Parathyroid adenoma (tissue), 2 donors: ENCODE measurements around the gene ZNF532.
"Not testable (repeated sequence)": the region's sequence is repeated elsewhere in the genome, so short reads cannot be mapped to it uniquely, and the experiment has no call there.

Experiments used
- H2AFZ ChIP-seq: fragments of 300-600 bp; sonication (generic); one replicate; pipeline ENCODE4 v1.7.0; 2017; ENCODE audit warnings: antibody characterized with exemption, mild to moderate bottlenecking
- H3K27ac ChIP-seq: fragments of 300-600 bp; sonication (generic); one replicate; pipeline ENCODE4 v1.7.0; 2017
- H3K27me3 ChIP-seq: fragments of 300-600 bp; sonication (generic); one replicate; pipeline ENCODE4 v1.7.0; 2017; ENCODE audit warnings: low read length; ENCODE audit not compliant: control insufficient read depth, insufficient read depth
- H3K36me3 ChIP-seq: fragments of 300-600 bp; sonication (generic); one replicate; pipeline ENCODE4 v1.7.0; 2017; ENCODE audit warnings: low read length; ENCODE audit not compliant: control insufficient read depth, insufficient read depth
- H3K4me1 ChIP-seq: fragments of 300-600 bp; sonication (generic); one replicate; pipeline ENCODE4 v1.7.0; 2017; ENCODE audit warnings: control low read depth
- H3K4me2 ChIP-seq: fragments of 300-600 bp; sonication (generic); one replicate; pipeline ENCODE4 v1.7.0; 2017; ENCODE audit warnings: low read length
- H3K4me3 ChIP-seq: fragments of 300-600 bp; sonication (generic); one replicate; pipeline ENCODE4 v1.7.0; 2017; ENCODE audit warnings: low read depth, low read length
- H3K79me2 ChIP-seq: fragments of 300-600 bp; sonication (generic); one replicate; pipeline ENCODE4 v1.7.0; 2017; ENCODE audit warnings: control low read depth
- H3K9ac ChIP-seq: fragments of 300-600 bp; sonication (generic); one replicate; pipeline ENCODE4 v1.7.0; 2017; ENCODE audit warnings: mild to moderate bottlenecking
- H3K9me3 ChIP-seq: fragments of 300-600 bp; sonication (generic); one replicate; pipeline ENCODE4 v1.7.0; 2017; ENCODE audit warnings: low read length; ENCODE audit not compliant: control insufficient read depth
- CTCF ChIP-seq: fragments of 300-600 bp; sonication (generic); IDR thresholded peaks from one replicate; pipeline ENCODE4 v1.7.0; 2017; ENCODE audit warnings: antibody characterized with exemption, mild to moderate bottlenecking
- donor health status: primary hyperparathyroidism.

Gene ZNF532

GRCh38 chr18:58864146-58865032 is at the start of gene ZNF532:
TSS of gene ZNF532 (plus strand) at chr18:58864877. CDS start in a region left out here.
- no peaks in the 10 kb centered on the region for H3K36me3 ChIP-seq
- no peak within 1 kb of the TSS for H3K4me2 ChIP-seq
- no peaks in the 10 kb centered on the region for H3K9me3 ChIP-seq
- peak within 1 kb of the TSS; percentile 34 for H3K27ac ChIP-seq
- H3K4me1 ChIP-seq: peaks cover 9% of the 10 kb centered on the region
- H3K79me2 ChIP-seq: peaks cover 8% of the 10 kb centered on the region
- no peaks in the 10 kb centered on the region for H3K27me3 ChIP-seq
- peak within 1 kb of the TSS; percentile 83 for H2AFZ ChIP-seq
- no peak within 1 kb of the TSS for H3K4me3 ChIP-seq
- no peak within 1 kb of the TSS for H3K9ac ChIP-seq
- no peak for TF ChIP-seq CTCF

- Histone ChIP-seq H3K9me3 (no peaks in the 10 kb centered on the region), H3K9ac (no peak overlapping the region), H3K27ac (no peak overlapping the region), H3K36me3 (no peaks in the 10 kb centered on the region), H3K4me1 (no peaks in the 10 kb centered on the region), H3K79me2 (no peaks in the 10 kb centered on the region), H2AFZ (no peak overlapping the region), H3K27me3 (no peaks in the 10 kb centered on the region), H3K4me2 (no peak overlapping the region), H3K4me3 (no peak overlapping the region)
- no peak for TF ChIP-seq CTCF
Observed at GRCh38 chr18:58819051-58819450, 45.6 kb upstream of the ZNF532 start.

GRCh38 chr18:58820251-58820650 is 44.4 kb upstream of the ZNF532 start:
- Histone ChIP-seq H3K36me3 (no peaks in the 10 kb centered on the region), H3K9me3 (no peaks in the 10 kb centered on the region), H3K4me3 (no peak overlapping the region), H3K79me2 (no peaks in the 10 kb centered on the region), H3K9ac (no peak overlapping the region), H3K27ac (no peak overlapping the region), H2AFZ (no peak overlapping the region), H3K4me1 (no peaks in the 10 kb centered on the region), H3K27me3 (no peaks in the 10 kb centered on the region), H3K4me2 (no peak overlapping the region)
- no peak for TF ChIP-seq CTCF

- no peak overlapping the region for H3K4me2 ChIP-seq
- H3K27me3 ChIP-seq: no peaks in the 10 kb centered on the region
- no peaks in the 10 kb centered on the region for H3K36me3 ChIP-seq
- no peak for TF ChIP-seq CTCF
- no peak overlapping the region for H3K4me3 ChIP-seq
- H3K4me1 ChIP-seq: no peaks in the 10 kb centered on the region
- no peak overlapping the region for H2AFZ ChIP-seq
- no peak overlapping the region for H3K27ac ChIP-seq
- H3K9me3 ChIP-seq: no peaks in the 10 kb centered on the region
- no peaks in the 10 kb centered on the region for H3K79me2 ChIP-seq
- no peak overlapping the region for H3K9ac ChIP-seq
Observed at GRCh38 chr18:58822944-58823343, 41.7 kb upstream of the ZNF532 start.

GRCh38 chr18:58823412-58823811 is 41.3 kb upstream of the ZNF532 start:
- Histone ChIP-seq H3K9ac (no peak overlapping the region), H3K79me2 (no peaks in the 10 kb centered on the region), H3K4me3 (no peak overlapping the region), H3K4me2 (no peak overlapping the region), H3K27ac (no peak overlapping the region), H3K9me3 (no peaks in the 10 kb centered on the region), H3K36me3 (no peaks in the 10 kb centered on the region), H3K27me3 (no peaks in the 10 kb centered on the region), H3K4me1 (no peaks in the 10 kb centered on the region), H2AFZ (no peak overlapping the region)
- TF ChIP-seq CTCF: no peak

GRCh38 chr18:58826926-58827325 is 37.8 kb upstream of the ZNF532 start:
- not testable (repeated sequence) for H3K4me1 ChIP-seq, H3K9me3 ChIP-seq, H3K36me3 ChIP-seq, H3K4me3 ChIP-seq, H3K27ac ChIP-seq, H3K9ac ChIP-seq, H3K27me3 ChIP-seq, H3K4me2 ChIP-seq, H3K79me2 ChIP-seq, H2AFZ ChIP-seq
